Activated T-cell treated with anti-CD3 and anti-CD28 coated beads for 48 hours (primary cell): ENCODE data around the gene C15orf39.
A peak's percentile ranks its signal among the peaks of the same experiment; 100 is the strongest.
"Not testable (repeated sequence)": the region's sequence is repeated elsewhere in the genome, so short reads cannot be mapped to it uniquely, and the experiment has no call there.

Experiments
- DNase-seq: peaks from one replicate; pipeline ENCODE4 v3.0.0-alpha.2; 2020; ENCODE audit warnings: low read depth

Gene C15orf39

DNA sequence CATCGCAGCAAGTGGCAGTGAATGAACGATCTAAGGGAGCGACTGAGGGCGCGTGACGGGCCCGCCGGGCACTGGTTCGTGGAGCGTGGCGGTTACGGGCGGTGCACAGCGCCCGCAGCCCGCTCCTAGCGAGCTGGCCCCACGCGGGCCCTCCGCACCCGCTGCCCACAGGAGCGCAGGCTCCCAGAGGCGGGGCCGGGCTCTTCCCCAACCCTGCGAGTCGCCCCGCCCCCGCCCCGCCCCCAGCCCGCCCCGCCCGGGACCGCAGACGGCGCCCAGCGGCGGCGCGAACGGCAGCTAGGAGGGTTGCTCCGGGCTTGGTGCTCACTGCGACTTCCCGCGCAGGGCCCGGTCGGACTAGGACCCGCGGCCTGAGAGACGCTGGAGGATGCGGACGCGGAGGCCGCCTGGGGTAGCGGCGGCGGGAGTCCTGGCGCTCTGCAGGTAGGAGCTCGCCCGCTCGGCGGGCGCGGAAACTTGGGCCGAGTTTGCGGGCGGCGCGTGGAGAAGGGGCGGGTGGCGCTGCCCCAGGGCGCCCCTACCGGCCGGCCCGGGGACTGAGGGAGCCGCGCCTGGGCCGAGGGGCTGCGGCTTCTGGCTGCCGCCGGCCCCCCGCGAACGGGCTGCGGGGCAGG, at the start of gene C15orf39:
TSS of gene C15orf39 (plus strand) at position 267 of the 635 bp plus-strand sequence. CDS start 4,167 bp downstream, outside the sequence.
- peak; percentile 74 for DNase-seq

DNA sequence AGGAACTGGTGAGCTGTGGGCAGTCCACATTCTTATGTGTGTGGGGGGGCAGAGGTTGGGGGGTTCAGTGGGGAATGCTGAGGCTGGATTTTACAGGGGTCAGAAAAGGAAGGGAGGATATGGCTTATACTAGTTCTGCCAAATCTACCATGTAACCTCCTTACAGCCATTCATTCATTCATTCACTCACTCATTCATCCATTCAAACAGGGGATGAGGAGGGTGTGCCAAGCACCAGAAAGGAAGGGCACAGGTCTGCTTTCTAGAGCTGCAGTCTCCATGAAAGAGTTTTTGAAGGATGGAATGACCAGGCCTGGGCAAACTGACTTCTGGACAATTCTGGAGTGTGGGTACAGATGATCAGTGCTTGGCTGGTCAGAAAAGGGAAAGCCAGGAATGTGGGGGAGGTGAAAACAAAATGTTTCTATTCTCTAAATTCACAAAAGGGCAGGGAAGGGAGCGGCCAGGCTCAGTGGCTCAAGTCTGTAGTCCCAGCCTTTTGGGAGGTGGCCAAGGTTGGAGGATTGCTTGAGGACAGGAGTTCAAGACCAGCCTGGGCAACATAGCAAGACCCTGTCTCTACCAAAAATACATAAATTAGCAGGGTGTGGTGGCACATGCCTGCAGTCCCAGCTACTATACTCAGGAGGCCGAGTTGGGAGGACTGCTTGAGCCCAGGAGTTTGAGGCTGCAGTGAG, 49.2 kb upstream of the C15orf39 start:
- DNase-seq = no peak

- no peak for DNase-seq
Observed at GRCh38 chr15:75153087-75153486, 48.6 kb upstream of the C15orf39 start.

DNA sequence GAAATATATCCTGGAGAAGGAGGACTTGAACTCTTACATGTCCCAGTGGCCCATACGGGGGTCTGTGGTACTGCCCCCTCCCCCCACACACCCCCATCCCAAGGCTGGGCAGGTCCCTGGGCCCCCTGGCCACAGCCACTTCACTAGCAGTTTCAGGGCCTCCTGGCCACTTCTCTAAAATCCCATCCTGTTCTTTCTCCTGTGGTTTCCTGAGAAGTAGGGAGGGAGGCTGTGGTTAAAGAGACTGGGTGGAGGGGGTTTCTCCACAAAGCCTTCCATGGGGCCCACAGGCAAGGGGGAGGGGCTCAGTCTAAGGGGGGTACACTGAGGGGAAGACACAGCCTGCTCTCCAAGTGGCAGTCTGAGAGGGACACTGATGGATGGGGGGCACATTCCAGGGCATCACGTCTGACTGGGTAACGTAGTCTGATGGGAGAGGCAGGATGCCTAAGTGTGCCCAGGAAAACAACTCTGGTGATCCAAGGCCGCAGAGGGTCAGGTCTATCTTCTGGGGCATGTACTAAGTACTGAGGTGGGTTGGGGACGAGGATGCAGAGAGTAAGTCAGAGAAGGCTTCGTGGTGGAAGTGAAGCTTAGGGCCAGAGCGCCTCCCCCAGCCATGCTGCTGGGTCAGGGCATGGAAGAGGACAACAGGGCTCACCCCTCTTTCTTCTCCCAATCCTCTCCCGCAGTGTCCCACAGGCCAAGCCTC, 48.0 kb upstream of the C15orf39 start:
- DNase-seq = no peak

- no peak for DNase-seq
Observed at GRCh38 chr15:75154461-75155062, 47.1 kb upstream of the C15orf39 start.

DNA sequence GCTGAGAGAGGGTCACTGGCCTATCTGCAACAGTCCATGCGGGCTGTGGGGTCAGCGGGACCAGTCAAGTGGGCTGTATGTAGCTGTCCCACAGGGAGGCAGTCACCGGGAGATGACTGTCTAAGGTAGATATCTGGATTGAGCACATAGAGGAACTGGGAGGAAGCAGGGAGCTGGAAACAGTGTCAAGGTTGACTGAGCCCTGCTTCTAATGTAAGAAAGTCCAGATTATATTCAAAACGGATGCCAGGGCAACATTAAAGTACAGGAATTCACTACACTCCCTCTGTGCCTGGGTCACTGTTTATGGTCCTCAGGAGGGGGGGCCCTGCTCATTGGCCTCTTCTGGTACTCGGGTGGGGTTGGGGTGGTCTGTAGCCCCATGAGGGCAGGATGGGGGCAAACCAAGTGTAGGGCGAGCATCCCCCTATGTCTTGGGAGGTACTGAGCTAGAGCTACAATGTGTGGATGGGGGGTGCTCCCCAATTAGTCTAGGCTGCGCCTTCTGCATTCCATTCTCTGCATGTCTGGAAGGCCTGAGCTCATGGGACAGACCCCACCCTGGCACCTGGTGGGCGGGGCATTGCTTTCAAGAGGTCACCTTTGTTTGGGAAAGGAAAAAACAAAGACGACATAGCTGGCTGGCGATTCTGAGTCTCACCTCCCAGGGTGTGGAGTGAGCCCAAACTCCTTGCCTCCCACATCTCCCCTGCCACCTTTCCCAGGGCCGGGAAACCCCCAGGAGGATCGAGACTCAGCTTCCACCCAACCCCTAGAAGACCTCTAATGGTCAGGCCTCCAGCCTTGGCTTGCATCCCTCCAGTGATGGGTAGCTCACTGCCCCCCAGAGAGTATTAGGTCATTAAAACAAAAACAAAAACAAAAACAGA, 45.1 kb upstream of the C15orf39 start:
- DNase-seq = no peak

DNA sequence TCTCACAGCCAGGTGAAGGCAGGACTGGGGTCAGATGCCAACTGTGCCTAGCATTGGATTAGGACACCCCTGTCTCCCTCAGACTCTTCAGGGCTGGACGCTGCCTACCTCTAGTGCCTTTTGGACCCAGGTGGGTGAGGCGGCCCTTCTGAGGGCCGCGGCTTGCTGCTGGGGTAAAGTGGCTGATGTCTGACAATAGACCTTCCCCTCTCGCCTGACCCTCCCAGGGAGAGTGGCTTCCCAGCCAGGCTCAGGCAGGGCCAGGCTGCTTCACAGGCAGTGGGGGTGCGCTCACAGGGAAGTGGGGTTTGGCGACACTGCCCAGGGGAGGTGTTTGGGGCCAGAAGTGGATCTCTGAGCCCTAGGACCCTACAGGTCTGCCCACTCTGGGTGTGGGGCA, 43.3 kb upstream of the C15orf39 start:
- no peak for DNase-seq

GRCh38 chr15:75159244-75159643, 42.4 kb upstream of the C15orf39 start:
- DNase-seq = no peak

- DNase-seq = no peak
Observed at GRCh38 chr15:75161106-75161916, 40.4 kb upstream of the C15orf39 start.

DNA sequence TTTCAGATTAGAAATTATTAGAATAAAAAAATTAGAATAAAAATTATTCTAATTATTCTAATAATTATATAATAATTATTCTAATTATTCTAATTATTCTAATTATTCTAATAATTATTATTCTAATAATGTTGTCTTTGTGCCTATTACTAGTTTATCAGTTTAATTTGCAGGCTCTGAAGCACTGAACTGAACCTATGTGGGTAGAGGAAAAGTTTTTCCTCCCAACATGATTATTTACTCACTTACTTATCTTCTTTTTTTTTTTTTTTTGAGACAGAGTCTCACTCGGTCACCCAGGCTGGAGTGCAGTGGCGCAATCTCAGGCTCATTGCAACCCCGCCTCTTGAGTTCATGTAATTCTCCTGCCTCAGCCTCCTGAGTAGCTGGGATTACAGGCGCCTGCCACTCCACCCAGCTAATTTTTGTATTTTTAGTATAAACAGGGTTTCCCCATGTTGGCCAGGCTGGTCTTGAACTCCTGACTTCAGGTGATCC, 39.7 kb upstream of the C15orf39 start:
- no peak for DNase-seq

- no peak for DNase-seq
Observed at GRCh38 chr15:75163150-75163564, 38.5 kb upstream of the C15orf39 start.

DNA sequence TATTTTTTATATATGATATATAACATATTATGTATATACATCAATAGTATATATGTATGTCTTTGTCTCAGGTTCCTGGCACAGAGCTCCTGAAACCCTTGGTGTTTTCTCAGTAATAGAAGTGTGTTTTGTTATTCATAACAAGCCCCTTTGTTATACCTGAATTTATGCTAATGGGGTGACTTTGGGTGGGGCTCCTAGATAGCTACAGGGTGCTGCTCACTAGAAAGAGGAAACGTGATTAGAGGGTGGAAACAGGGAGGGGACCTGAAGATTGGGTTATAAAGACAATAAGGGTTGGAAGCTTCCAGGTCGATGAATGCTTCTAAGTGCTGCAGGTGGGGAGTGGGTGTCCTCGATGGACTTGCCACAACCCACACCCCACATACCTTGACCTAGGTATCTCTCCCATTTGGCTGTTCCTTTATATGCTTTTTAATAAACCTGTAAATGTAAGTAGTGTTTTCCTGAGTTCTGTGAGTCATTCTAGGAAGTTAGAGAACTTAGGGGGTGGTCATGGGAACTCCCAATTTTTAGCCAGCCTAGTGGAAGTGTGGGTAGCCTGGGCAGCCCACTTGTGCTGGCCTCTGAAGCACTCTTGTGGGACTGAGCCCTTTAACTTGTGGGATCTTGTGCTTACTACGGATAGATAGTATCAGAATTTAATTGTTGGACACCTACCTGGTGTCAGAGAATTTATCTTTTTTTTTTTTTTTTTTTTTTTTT, 36.9 kb upstream of the C15orf39 start:
- DNase-seq = no peak

- DNase-seq = not testable (repeated sequence)
Observed at GRCh38 chr15:75166489-75167063, 35.1 kb upstream of the C15orf39 start.

GRCh38 chr15:75167588-75168350, 33.9 kb upstream of the C15orf39 start:
- peak; percentile 34 for DNase-seq

DNA sequence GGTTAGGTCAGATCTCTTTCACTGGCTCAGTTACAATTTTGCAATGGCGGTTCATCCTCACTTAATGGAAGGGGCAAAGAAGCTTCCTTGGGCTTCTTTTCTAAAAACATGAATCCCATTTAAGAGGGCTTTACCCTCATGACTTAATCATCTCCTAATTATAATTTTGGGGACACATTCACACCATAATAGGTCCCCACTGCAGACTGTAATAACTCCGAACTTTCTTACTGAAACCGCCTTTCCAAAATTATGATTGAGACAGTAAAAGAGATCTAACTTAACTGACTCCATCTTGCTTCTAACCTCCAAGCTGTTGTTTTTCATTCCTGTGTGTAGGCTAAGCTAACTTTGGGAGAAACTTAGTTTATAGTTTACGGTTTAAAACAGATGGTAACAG, 33.3 kb upstream of the C15orf39 start:
- no peak for DNase-seq

GRCh38 chr15:75170203-75170602, 31.5 kb upstream of the C15orf39 start:
- no peak for DNase-seq

GRCh38 chr15:75170711-75171341, 30.9 kb upstream of the C15orf39 start:
- no peak for DNase-seq

DNA sequence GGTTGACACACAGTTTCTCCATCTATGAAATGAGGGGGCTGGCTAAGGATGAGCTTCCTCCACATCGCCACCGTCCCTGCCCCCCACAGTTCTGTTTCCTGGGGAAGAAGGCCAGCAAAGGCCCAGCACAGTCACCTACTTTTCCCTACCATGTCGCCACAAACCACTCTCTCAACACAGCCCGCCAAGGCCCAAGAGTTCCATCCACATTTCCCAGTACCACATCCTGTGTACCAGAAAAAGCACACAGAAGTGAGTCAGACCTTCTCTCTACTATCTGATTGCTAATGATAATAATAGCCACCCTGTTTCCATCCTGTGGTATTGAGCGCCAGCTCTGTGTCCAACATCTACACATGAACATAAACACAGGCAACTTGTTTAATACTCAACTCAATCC, 30.3 kb upstream of the C15orf39 start:
- peak; percentile 22 for DNase-seq
